ENCODE measurements around the gene NR1D2. TPM values are rescaled to one million over a fixed set of nuclear protein-coding genes. Genes with fewer than 3 reads are reported as not detected.

Gene NR1D2
- total RNA-seq, 4 donors from 2014 or later, result 23.8 to 29.7 (median 25.1) TPM

DNA sequence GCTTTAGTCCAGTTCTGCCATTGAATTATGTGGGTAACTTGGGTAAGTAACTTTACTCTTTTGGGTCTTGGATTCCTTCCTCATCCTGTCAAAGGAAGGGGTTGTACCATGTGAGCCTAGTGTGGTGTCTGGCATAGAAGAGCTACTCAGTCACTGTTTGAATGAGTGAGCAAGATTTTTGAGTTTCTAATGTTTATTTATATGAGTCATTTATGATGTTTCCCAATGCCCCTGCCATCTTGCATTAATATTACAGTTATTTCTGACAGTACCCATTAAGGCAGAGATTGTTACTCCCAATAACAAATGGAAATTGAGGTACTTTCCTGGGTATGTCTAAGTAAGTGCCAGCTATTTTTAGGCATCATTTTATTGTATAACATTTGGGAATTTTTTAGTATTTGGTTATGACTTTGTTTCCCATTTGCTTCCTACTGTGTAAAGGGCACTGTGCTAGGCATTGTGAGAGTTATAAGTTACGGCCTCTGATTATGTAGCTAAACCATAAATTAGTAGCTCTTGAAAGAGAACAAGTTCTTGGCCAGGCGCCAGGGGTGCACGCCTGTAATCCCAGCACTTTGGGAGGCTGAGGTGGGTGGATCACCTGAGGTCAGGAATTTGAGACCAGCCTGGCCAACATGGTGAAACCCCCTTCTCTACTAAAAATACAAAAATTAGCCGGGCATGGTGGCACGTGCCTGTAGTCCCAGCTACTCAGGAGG, 23.5 kb downstream of the NR1D2 start:
- H3K9me3 ChIP-seq, result no peaks in the 10 kb centered on the region

DNA sequence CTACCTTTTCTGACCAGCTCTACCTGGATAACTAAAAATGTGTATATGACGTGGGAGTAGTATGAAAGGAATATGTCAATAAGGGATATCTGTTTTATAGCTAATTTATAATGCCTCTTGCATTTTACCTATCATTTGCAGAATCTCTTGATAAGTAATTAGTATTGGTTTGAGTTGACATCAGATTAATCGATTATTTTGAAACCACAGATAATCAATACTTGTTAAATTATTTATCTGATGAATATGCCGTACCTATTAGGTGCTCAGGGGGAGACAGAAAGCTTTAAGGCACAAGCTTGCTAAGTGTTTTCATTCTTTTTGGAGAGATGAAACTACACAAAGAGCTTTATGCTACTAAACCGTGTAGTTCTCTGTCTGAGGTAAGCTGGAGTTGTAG, 24.3 kb downstream of the NR1D2 start:
- Histone ChIP-seq H3K27ac (no peak overlapping the region), H3K36me3 (peaks cover 0 to 53% (median 0%) of the 10 kb centered on the region in 3 donors), H3K4me3 (no peak overlapping the region), H3K27me3 (no peaks in the 10 kb centered on the region), H3K4me1 (no peaks in the 10 kb centered on the region), H3K9me3 (no peaks in the 10 kb centered on the region)
- TF ChIP-seq POLR2A (IDR thresholded peaks at IDR 0.05), result no peak
- TF ChIP-seq, protein P1, sequence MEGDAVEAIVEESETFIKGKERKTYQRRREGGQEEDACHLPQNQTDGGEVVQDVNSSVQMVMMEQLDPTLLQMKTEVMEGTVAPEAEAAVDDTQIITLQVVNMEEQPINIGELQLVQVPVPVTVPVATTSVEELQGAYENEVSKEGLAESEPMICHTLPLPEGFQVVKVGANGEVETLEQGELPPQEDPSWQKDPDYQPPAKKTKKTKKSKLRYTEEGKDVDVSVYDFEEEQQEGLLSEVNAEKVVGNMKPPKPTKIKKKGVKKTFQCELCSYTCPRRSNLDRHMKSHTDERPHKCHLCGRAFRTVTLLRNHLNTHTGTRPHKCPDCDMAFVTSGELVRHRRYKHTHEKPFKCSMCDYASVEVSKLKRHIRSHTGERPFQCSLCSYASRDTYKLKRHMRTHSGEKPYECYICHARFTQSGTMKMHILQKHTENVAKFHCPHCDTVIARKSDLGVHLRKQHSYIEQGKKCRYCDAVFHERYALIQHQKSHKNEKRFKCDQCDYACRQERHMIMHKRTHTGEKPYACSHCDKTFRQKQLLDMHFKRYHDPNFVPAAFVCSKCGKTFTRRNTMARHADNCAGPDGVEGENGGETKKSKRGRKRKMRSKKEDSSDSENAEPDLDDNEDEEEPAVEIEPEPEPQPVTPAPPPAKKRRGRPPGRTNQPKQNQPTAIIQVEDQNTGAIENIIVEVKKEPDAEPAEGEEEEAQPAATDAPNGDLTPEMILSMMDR (IDR thresholded peaks at IDR 0.05), result no peak
- no peak for DNase-seq

More for the DNA sequence above, 23.5 kb downstream of the NR1D2 start:
- TF ChIP-seq, protein P1 (IDR thresholded peaks at IDR 0.05), result no peak
- no peak for TF ChIP-seq POLR2A (IDR thresholded peaks at IDR 0.05)
- H3K36me3 ChIP-seq, result peaks cover 0 to 58% (median 0%) of the 10 kb centered on the region in 3 donors
- H3K4me3 ChIP-seq, result no peak overlapping the region
- H3K4me1 ChIP-seq, result no peaks in the 10 kb centered on the region
- no peaks in the 10 kb centered on the region for H3K27me3 ChIP-seq
- no peak for DNase-seq
- no peak overlapping the region for H3K27ac ChIP-seq

DNA sequence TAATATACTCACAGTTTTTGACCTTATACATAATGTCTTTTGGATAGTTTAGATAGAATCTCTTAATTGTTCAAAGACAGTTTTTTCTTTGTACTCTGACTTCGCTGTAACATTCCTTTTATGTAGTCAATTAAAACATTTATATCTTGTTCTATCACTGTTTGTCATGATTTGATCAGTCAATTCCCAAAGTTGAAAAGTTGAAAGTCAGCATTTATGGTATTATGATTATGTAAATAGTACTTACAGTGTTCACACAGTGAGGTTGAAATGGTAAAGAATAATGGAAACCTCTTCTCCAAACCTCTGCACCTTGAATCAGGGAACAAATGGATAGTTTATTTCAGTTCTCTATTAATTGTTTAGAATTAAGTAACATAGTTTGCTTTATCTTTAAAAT, 26.6 kb downstream of the NR1D2 start:
- Histone ChIP-seq H3K4me3 (no peak overlapping the region), H3K4me1 (no peaks in the 10 kb centered on the region), H3K36me3 (peaks cover 0 to 41% (median 0%) of the 10 kb centered on the region in 3 donors), H3K9me3 (no peaks in the 10 kb centered on the region), H3K27me3 (no peaks in the 10 kb centered on the region), H3K27ac (no peak overlapping the region)
- TF ChIP-seq, protein P1 (IDR thresholded peaks at IDR 0.05), result no peak
- no peak for TF ChIP-seq POLR2A (IDR thresholded peaks at IDR 0.05)
- no peak for DNase-seq

DNA sequence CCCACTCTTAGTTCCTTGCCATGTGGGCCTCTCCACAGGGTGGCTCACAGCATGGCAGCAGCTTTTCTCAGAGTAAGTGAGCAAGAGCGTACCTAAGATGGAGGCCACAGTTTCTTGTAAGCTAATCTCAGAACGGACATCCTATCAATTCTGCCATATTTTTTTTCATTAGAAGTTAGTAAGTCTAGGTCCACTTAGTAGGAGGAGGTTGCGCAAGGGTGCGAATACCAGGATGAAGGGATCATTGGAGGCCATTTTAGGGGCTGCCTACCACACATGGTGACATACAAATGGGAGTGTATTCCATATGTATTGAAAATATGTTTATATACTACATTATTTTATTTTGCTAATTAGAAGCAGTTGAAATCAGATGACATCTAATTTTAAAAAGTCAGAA, 31.5 kb downstream of the NR1D2 start:
- Histone ChIP-seq H3K27ac (no peak overlapping the region), H3K4me3 (no peak overlapping the region), H3K9me3 (no peaks in the 10 kb centered on the region), H3K36me3 (peaks cover 0 to 25% (median 0%) of the 10 kb centered on the region in 3 donors), H3K4me1 (no peaks in the 10 kb centered on the region), H3K27me3 (no peaks in the 10 kb centered on the region)
- DNase-seq, result no peak
- TF ChIP-seq POLR2A (IDR thresholded peaks at IDR 0.05), result no peak
- TF ChIP-seq, protein P1 (IDR thresholded peaks at IDR 0.05), result no peak

DNA sequence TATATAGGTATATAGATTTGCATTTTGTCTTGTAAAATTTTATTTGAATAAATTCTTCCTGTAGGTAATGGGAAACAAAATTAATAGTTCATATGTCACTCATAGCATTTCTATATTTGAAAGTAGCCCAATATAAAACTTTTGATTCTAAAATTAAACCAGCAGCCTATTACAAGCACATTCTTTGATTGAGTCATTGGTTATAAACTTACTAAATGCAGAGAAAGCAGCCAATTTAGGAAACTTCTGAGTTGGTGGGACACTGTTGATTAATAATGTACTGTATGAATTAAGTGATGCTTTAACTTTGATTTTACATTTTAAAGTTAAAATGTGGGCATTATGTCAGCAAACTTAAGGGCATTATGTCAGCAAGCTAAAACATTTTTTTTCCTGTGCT, 34.5 kb downstream of the NR1D2 start:
- no peaks in the 10 kb centered on the region for H3K9me3 ChIP-seq
- H3K36me3 ChIP-seq, result peaks cover 0 to 19% (median 0%) of the 10 kb centered on the region in 3 donors
- TF ChIP-seq, protein P1 (IDR thresholded peaks at IDR 0.05), result no peak
- no peak for TF ChIP-seq POLR2A (IDR thresholded peaks at IDR 0.05)
- H3K4me1 ChIP-seq, result no peaks in the 10 kb centered on the region
- no peak overlapping the region for H3K4me3 ChIP-seq
- H3K27me3 ChIP-seq, result no peaks in the 10 kb centered on the region
- H3K27ac ChIP-seq, result no peak overlapping the region
- DNase-seq, result no peak

Measured in Peyer's patch (tissue), 4 donors.